Ishikawa (cell line): ENCODE data around the gene RABIF.

Experiments used
- CEBPB ChIP-seq: IDR thresholded peaks from 2 replicates; pipeline ENCODE4 v1.6.1; 2012
- CREB1 ChIP-seq: IDR thresholded peaks from 2 replicates; pipeline ENCODE4 v1.6.1; 2012; ENCODE audit warnings: low read depth
- EGR1 ChIP-seq: IDR thresholded peaks from 2 replicates; pipeline ENCODE4 v1.6.1; 2012
- EP300 ChIP-seq: IDR thresholded peaks from 2 replicates; pipeline ENCODE4 v1.6.1; 2012; ENCODE audit warnings: borderline replicate concordance
- FOXM1 ChIP-seq: IDR thresholded peaks from 2 replicates; pipeline ENCODE4 v1.6.1; 2012; ENCODE audit warnings: low read depth, borderline replicate concordance
- RAD21 ChIP-seq: IDR thresholded peaks from 2 replicates; pipeline ENCODE4 v1.6.1; 2012; ENCODE audit warnings: low read depth
- TAF1 ChIP-seq: IDR thresholded peaks from 2 replicates; pipeline ENCODE4 v1.6.1; 2012; ENCODE audit warnings: low read depth, mild to moderate bottlenecking
- TCF12 ChIP-seq: IDR thresholded peaks from 2 replicates; pipeline ENCODE4 v1.6.1; 2012; ENCODE audit warnings: low read depth
- TEAD4 ChIP-seq: IDR thresholded peaks from 2 replicates; pipeline ENCODE4 v1.6.1; 2012
- YY1 ChIP-seq: IDR thresholded peaks from 2 replicates; pipeline ENCODE4 v1.6.1; 2012; ENCODE audit warnings: low read depth
- ZBTB7A ChIP-seq: IDR thresholded peaks from 2 replicates; pipeline ENCODE4 v1.6.1; 2012; ENCODE audit warnings: low read depth
- TF ChIP-seq, protein P1 (sequence below): IDR thresholded peaks from 2 replicates; pipeline ENCODE4 v1.6.1; 2012; ENCODE audit warnings: low read depth, mild to moderate bottlenecking
- TF ChIP-seq, protein P2 (sequence below): IDR thresholded peaks from 2 replicates; pipeline ENCODE4 v1.6.1; 2012
- TF ChIP-seq, protein P3 (sequence below): IDR thresholded peaks from 2 replicates; pipeline ENCODE4 v1.6.1; 2012

DNA sequence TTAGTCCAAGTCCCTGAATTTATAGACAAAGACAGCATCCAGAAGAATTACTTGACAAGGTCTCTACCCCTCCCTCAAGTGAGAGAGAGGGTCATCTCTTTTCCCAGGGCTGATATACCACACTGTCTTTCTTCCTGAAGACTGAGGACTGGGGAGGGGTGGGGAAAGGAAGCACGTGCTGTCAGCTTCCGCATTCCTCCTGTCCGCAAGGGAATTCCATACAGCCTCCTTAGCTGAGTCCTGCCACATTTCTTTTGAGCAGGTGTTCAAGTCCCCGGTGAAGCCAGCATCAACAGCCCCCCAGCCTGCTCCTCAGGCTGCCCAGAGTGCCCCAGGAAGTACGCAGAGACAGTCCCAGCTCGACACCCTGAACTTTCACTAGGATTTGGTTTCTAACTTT lies 44.0 kb downstream of the RABIF start:
- TF ChIP-seq, protein P1, sequence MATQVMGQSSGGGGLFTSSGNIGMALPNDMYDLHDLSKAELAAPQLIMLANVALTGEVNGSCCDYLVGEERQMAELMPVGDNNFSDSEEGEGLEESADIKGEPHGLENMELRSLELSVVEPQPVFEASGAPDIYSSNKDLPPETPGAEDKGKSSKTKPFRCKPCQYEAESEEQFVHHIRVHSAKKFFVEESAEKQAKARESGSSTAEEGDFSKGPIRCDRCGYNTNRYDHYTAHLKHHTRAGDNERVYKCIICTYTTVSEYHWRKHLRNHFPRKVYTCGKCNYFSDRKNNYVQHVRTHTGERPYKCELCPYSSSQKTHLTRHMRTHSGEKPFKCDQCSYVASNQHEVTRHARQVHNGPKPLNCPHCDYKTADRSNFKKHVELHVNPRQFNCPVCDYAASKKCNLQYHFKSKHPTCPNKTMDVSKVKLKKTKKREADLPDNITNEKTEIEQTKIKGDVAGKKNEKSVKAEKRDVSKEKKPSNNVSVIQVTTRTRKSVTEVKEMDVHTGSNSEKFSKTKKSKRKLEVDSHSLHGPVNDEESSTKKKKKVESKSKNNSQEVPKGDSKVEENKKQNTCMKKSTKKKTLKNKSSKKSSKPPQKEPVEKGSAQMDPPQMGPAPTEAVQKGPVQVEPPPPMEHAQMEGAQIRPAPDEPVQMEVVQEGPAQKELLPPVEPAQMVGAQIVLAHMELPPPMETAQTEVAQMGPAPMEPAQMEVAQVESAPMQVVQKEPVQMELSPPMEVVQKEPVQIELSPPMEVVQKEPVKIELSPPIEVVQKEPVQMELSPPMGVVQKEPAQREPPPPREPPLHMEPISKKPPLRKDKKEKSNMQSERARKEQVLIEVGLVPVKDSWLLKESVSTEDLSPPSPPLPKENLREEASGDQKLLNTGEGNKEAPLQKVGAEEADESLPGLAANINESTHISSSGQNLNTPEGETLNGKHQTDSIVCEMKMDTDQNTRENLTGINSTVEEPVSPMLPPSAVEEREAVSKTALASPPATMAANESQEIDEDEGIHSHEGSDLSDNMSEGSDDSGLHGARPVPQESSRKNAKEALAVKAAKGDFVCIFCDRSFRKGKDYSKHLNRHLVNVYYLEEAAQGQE: no peak
- TF ChIP-seq FOXM1 (no peak), CREB1 (no peak), RAD21 (no peak), TCF12 (no peak), YY1 (no peak), EP300 (no peak), TAF1 (no peak), ZBTB7A (no peak), EGR1 (no peak), TEAD4 (no peak), CEBPB (no peak)
- TF ChIP-seq, protein P2, sequence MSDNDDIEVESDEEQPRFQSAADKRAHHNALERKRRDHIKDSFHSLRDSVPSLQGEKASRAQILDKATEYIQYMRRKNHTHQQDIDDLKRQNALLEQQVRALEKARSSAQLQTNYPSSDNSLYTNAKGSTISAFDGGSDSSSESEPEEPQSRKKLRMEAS: no peak
- TF ChIP-seq, protein P3, sequence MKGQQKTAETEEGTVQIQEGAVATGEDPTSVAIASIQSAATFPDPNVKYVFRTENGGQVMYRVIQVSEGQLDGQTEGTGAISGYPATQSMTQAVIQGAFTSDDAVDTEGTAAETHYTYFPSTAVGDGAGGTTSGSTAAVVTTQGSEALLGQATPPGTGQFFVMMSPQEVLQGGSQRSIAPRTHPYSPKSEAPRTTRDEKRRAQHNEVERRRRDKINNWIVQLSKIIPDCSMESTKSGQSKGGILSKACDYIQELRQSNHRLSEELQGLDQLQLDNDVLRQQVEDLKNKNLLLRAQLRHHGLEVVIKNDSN: no peak
